IMR-90 (cell line): ENCODE measurements around the gene EIF3K. TPM values are rescaled to one million over a fixed set of nuclear protein-coding genes. Genes with fewer than 3 reads are reported as not detected.
A peak's percentile ranks its signal among the peaks of the same experiment; 100 is the strongest.

Experiments
- ATAC-seq: fragments of 200-7000 bp; cut with Tn5 transposase; 2 replicates; pipeline ENCODE4 v1.9.1; 2020; ENCODE audit warnings: low read depth, mild to moderate bottlenecking, moderate library complexity
- BruUV-seq: library from RNA; stranded (reverse); fragments of 400-500 nt; replicated peaks from 2 replicates; lab custom pipeline; 2021; lab: Mats Ljungman, UMichigan
- CTCF ChIA-PET: fragments of 300-600 bp; formaldehyde crosslinking; extraction: SDS; loops from one replicate; lab custom pipeline; 2021; ENCODE audit warnings: antibody characterized with exemption; lab: Yijun Ruan, JAX
- POLR2A ChIA-PET: fragments of 300-600 bp; sonication (Branson Sonifier 250); formaldehyde crosslinking; loops from one replicate; lab custom pipeline; 2022; ENCODE audit warnings: antibody characterized with exemption; ENCODE audit not compliant: unreplicated experiment; lab: Charles Lee
- DNase-seq: peaks from one replicate; pipeline ENCODE4 v3.0.0; 2013
- H2AFZ ChIP-seq: replicated peaks from 2 replicates; pipeline ENCODE3; 2013; ENCODE audit warnings: low read length, mild to moderate bottlenecking; ENCODE audit not compliant: poor library complexity
- H2AK5ac ChIP-seq: 2 replicates; pipeline ENCODE4 v1.6.1; 2013; ENCODE audit warnings: low read depth, low read length, inconsistent platforms
- H2AK9ac ChIP-seq: replicated peaks from 2 replicates; pipeline ENCODE3; 2013; ENCODE audit warnings: mild to moderate bottlenecking, low read depth, low read length, moderate library complexity; ENCODE audit not compliant: poor library complexity
- H2BK120ac ChIP-seq: 2 replicates; pipeline ENCODE4 v1.6.1; 2013; ENCODE audit warnings: low read depth, low read length, inconsistent platforms
- H2BK15ac ChIP-seq: 3 replicates; pipeline ENCODE4 v1.6.1; 2013; ENCODE audit warnings: low read depth, low read length, inconsistent platforms
- H2BK20ac ChIP-seq: 2 replicates; pipeline ENCODE4 v1.6.1; 2013; ENCODE audit warnings: low read depth, mild to moderate bottlenecking, inconsistent platforms, low read length, moderate library complexity
- H2BK5ac ChIP-seq: 2 replicates; pipeline ENCODE4 v1.6.1; 2013; ENCODE audit warnings: mild to moderate bottlenecking, low read depth, low read length, inconsistent platforms; ENCODE audit not compliant: poor library complexity, severe bottlenecking
- H3K14ac ChIP-seq: replicated peaks from 2 replicates; pipeline ENCODE4 v1.6.1; 2013; ENCODE audit warnings: low read depth, low read length, inconsistent platforms
- H3K18ac ChIP-seq: 2 replicates; pipeline ENCODE4 v1.6.1; 2013; ENCODE audit warnings: low read depth, low read length, control low read depth
- H3K23ac ChIP-seq: 2 replicates; pipeline ENCODE4 v1.6.1; 2013; ENCODE audit warnings: low read depth, low read length, inconsistent platforms
- H3K27ac ChIP-seq: 2 replicates; pipeline ENCODE4 v1.5.1; 2013; ENCODE audit warnings: mild to moderate bottlenecking, control low read depth, low read length; ENCODE audit not compliant: insufficient read depth
- H3K27me3 ChIP-seq: 2 replicates; pipeline ENCODE4 v1.6.1; 2013; ENCODE audit warnings: low read length; ENCODE audit not compliant: control insufficient read depth, insufficient read depth
- H3K36me3 ChIP-seq: 2 replicates; pipeline ENCODE4 v1.6.1; 2013; ENCODE audit warnings: low read length, mixed read lengths; ENCODE audit not compliant: control insufficient read depth, insufficient read depth
- H3K4ac ChIP-seq: 2 replicates; pipeline ENCODE4 v1.6.1; 2013; ENCODE audit warnings: low read depth, low read length, inconsistent platforms
- H3K4me1 ChIP-seq: 2 replicates; pipeline ENCODE4 v1.6.1; 2013; ENCODE audit warnings: low read length, mixed read lengths; ENCODE audit not compliant: control insufficient read depth, insufficient read depth
- H3K4me2 ChIP-seq: 2 replicates; pipeline ENCODE4 v1.6.1; 2013; ENCODE audit warnings: low read depth, mild to moderate bottlenecking, control low read depth, low read length, moderate library complexity
- H3K4me3 ChIP-seq: 2 replicates; pipeline ENCODE4 v1.5.1; 2013; ENCODE audit warnings: low read depth, mild to moderate bottlenecking, control low read depth, low read length, moderate library complexity; ENCODE audit not compliant: insufficient read depth
- H3K56ac ChIP-seq: 2 replicates; pipeline ENCODE4 v1.6.1; 2013; ENCODE audit warnings: low read length, inconsistent platforms; ENCODE audit not compliant: insufficient read depth; ENCODE audit errors: extremely low read depth
- H3K79me1 ChIP-seq, 2 experiments: 2 replicates each; pipeline ENCODE4 v1.6.1; 2013; ENCODE audit warnings: low read length in 2 of 2, inconsistent platforms in 1 of 2, low read depth in 1 of 2
- H3K9ac ChIP-seq: 2 replicates; pipeline ENCODE4 v1.6.1; 2013; ENCODE audit warnings: low read depth, low read length, control low read depth
- H3K9me1 ChIP-seq: 2 replicates; pipeline ENCODE4 v1.6.1; 2013; ENCODE audit warnings: low read length, inconsistent platforms; ENCODE audit not compliant: insufficient read depth
- H3K9me3 ChIP-seq: 2 replicates; pipeline ENCODE4 v1.6.1; 2013; ENCODE audit warnings: low read length; ENCODE audit not compliant: control insufficient read depth, insufficient read depth
- H4K20me1 ChIP-seq: 2 replicates; pipeline ENCODE4 v1.6.1; 2013; ENCODE audit warnings: low read length, inconsistent platforms; ENCODE audit not compliant: insufficient read depth
- H4K5ac ChIP-seq: 2 replicates; pipeline ENCODE4 v1.6.1; 2013; ENCODE audit warnings: mild to moderate bottlenecking, low read depth, low read length, control low read depth
- H4K8ac ChIP-seq, 2 experiments: 2 replicates each; pipeline ENCODE4 v1.6.1; 2013; ENCODE audit warnings: low read depth in 2 of 2, low read length in 2 of 2, control low read depth in 1 of 2, inconsistent platforms in 1 of 2
- H4K91ac ChIP-seq: 2 replicates; pipeline ENCODE4 v1.6.1; 2013; ENCODE audit warnings: low read depth, low read length, inconsistent platforms; ENCODE audit not compliant: insufficient read depth
- CEBPB ChIP-seq: IDR thresholded peaks from 2 replicates; pipeline ENCODE4 v1.6.1; 2012; ENCODE audit warnings: low read depth, low read length, improper control_type of control experiment
- CHD1 ChIP-seq: IDR thresholded peaks from 2 replicates; pipeline ENCODE4 v1.6.1; 2012; ENCODE audit warnings: low read depth, low read length, improper control_type of control experiment
- MAZ ChIP-seq: IDR thresholded peaks from 2 replicates; pipeline ENCODE4 v1.6.1; 2012; ENCODE audit warnings: low read depth, mild to moderate bottlenecking, low read length, improper control_type of control experiment, moderate library complexity, borderline replicate concordance
- RAD21 ChIP-seq: IDR thresholded peaks from 2 replicates; pipeline ENCODE4 v1.6.1; 2012; ENCODE audit warnings: low read length, improper control_type of control experiment
- WGBS, 2 experiments: methylation state at CpG; one replicate each; pipeline versions ENCODE4 v1.1.5 to v1.1.7; 2013; ENCODE audit warnings: missing lambda C conversion rate in 2 of 2; ENCODE audit not compliant: insufficient read length in 1 of 2; ENCODE audit errors: extremely low coverage in 2 of 2; 5-methylcytosine and 5-hydroxymethylcytosine counted together
- dilution Hi-C: fragments of 300-500 bp; cut with HindIII; formaldehyde crosslinking; loops from one replicate; pipeline ENCODE4 v1.14.3; 2018; ENCODE audit warnings: low sequenced_read_pairs; ENCODE audit not compliant: unreplicated experiment
- in situ Hi-C: fragments of 300-500 bp; cut with MboI; formaldehyde crosslinking; loops from 3 replicates; pipeline ENCODE4 v1.14.3; 2019; ENCODE audit warnings: low sequenced_read_pairs, inconsistent platforms, mixed read lengths
- intact Hi-C: fragments of 100-400 bp; cut with micrococcal nuclease; formaldehyde crosslinking; loops from 2 replicates; pipeline ENCODE4 v1.10.0; 2022
- polyA plus RNA-seq, 3 experiments: library from polyadenylated mRNA; depleted of rRNA; stranded (reverse); fragments of >200 nt; gene quantifications; 2 replicates each; pipeline ENCODE4 v1.2.3, GENCODE V29; 2012; ENCODE audit warnings: low replicate concordance in 1 of 3
- total RNA-seq: library from RNA; depleted of rRNA; stranded (reverse); fragments of >200 nt; gene quantifications from 2 replicates; pipeline ENCODE4 v1.2.3, GENCODE V29; 2012

The EIF3K gene
- total and polyA plus RNA-seq, 2 of the 4 experiments (the other 2 are of a cell fraction): 575 to 1,137 TPM

- no CpG with 5 or more reads among the region's 6 CpGs for WGBS, 2 experiments
- H2AK9ac ChIP-seq: no peak overlapping the region
- ATAC-seq (peak; percentile 24), DNase-seq (peak; percentile 78)
- in situ Hi-C loops: no loop called here
- H3K9ac ChIP-seq: peak overlapping the region; percentile 8; the same call in 1 of the 2 replicates
- H3K79me1 ChIP-seq: peaks cover 0 to 51% of the 10 kb centered on the region in 2 experiments; a peak in 2 of 4 replicates
- peak overlapping the region; percentile 62; the same call in 1 of the 2 replicates for H2BK120ac ChIP-seq
- H3K9me1 ChIP-seq: peaks cover 26% of the 10 kb centered on the region
- H3K4me2 ChIP-seq: peak overlapping the region; percentile 37
- peak overlapping the region; percentile 14; the same call in 1 of the 2 replicates for H2AK5ac ChIP-seq
- peak overlapping the region; percentile 9; the same call in 1 of the 2 replicates for H3K4ac ChIP-seq
- H2BK5ac ChIP-seq: peak overlapping the region; percentile 73
- H3K27me3 ChIP-seq: no peaks in the 10 kb centered on the region
- peak overlapping the region; percentile 46; the same call in 1 of the 2 replicates for H3K14ac ChIP-seq
- no peak overlapping the region for H4K91ac ChIP-seq
- no peak for TF ChIP-seq CHD1
- TF ChIP-seq CEBPB: no peak
- TF ChIP-seq MAZ: 0 out of 2 replicates have a peak, but pooled peaks have one; percentile 44
- no peak for TF ChIP-seq RAD21
- peak overlapping the region; percentile 13; the same call in 1 of the 2 replicates for H3K56ac ChIP-seq
- ChIA-PET POLR2A (interaction anchor here (0.8 to 1.5 kb wide), 3 partner anchors 37 to 194 kb away, joined by 4 to 10 read pairs (median 6); no protein-coding TSS in a partner anchor), CTCF (interaction anchor here (0.8 kb wide), 1 partner anchor 57 kb away, joined by 3 read pairs; no protein-coding TSS in a partner anchor)
- H3K18ac ChIP-seq: no peak overlapping the region
- H3K4me1 ChIP-seq: peaks cover 56% of the 10 kb centered on the region
- peaks cover 71% of the 10 kb centered on the region for H4K20me1 ChIP-seq
- peak overlapping the region in 1 of 2 experiments; percentile 41; a peak in 1 of 4 replicates for H4K8ac ChIP-seq
- dilution Hi-C loops: no loop called here
- H3K23ac ChIP-seq: peak overlapping the region; percentile 44; the same call in 1 of the 2 replicates
- intact Hi-C loops: loop anchor here (5.0 kb wide), 2 partner anchors 33 to 178 kb away; partner anchors contain the start of gene ECH1
- no peak overlapping the region for H3K4me3 ChIP-seq
- H2AFZ ChIP-seq: no peak overlapping the region
- H3K27ac ChIP-seq: peak overlapping the region; percentile 78
- no peak overlapping the region for H4K5ac ChIP-seq
- H3K9me3 ChIP-seq: no peaks in the 10 kb centered on the region
- H3K36me3 ChIP-seq: peaks cover 10% of the 10 kb centered on the region; the same call in 1 of the 2 replicates
- no TSS peak for BruUV-seq
- H2BK15ac ChIP-seq: no peak overlapping the region
- peak overlapping the region; percentile 16; the same call in 1 of the 2 replicates for H2BK20ac ChIP-seq
Measured at GRCh38 chr19:38654628-38655055, 35.7 kb downstream of the EIF3K start.
